ENCODE results near the gene PDGFRB.

GRCh38 chr5:150068472-150068871, 87.2 kb downstream of the PDGFRB start:
- TF ChIP-seq CTCF (IDR thresholded peaks at IDR 0.05): no peak
- TF ChIP-seq POLR2A (IDR thresholded peaks at IDR 0.05): no peak

All from body of pancreas (tissue), 4 donors.